NCI-H2196 (cell line): ENCODE data around the gene PCDHA4.

Source experiments
- DNase-seq: peaks from one replicate; lab custom pipeline; 2025; ENCODE audit not compliant: unreplicated experiment; lab: John Stamatoyannopoulos, UW

The PCDHA4 gene

DNA sequence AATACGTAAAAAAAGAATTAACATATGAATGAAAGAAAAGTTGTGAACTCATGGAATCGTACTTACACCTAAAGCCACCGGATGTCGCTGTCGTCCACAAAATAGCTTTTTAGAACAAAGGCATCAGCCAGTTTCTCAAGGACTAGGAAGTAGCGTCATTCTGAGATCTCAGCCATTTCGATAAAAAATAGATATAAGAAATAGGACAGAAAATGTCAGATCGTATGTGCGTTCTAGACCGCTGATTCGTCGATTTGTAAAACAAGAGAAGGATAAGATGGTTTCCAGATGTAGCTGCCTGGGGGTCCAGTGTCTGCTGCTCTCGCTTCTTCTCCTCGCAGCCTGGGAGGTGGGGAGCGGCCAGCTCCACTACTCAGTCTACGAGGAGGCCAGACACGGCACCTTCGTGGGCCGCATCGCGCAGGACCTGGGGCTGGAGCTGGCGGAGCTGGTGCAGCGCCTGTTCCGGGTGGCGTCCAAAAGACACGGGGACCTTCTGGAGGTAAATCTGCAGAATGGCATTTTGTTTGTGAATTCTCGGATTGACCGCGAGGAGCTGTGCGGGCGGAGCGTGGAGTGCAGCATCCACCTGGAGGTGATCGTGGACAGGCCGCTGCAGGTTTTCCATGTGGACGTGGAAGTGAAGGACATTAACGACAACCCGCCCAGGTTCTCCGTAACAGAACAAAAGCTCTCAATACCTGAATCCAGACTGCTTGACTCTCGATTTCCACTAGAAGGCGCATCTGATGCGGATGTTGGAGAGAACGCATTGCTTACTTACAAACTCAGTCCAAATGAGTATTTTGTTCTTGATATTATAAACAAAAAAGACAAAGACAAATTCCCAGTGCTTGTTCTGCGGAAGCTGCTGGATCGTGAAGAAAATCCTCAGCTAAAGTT is 49.2 kb downstream of the PCDHA4 start, which contains the start of gene PCDHA10:
Gene PCDHA10, plus strand, starts transcription at position 126 of the 903 bp plus-strand sequence. Its CDS starts 152 bp downstream, at position 278.
- no peak for DNase-seq

DNA sequence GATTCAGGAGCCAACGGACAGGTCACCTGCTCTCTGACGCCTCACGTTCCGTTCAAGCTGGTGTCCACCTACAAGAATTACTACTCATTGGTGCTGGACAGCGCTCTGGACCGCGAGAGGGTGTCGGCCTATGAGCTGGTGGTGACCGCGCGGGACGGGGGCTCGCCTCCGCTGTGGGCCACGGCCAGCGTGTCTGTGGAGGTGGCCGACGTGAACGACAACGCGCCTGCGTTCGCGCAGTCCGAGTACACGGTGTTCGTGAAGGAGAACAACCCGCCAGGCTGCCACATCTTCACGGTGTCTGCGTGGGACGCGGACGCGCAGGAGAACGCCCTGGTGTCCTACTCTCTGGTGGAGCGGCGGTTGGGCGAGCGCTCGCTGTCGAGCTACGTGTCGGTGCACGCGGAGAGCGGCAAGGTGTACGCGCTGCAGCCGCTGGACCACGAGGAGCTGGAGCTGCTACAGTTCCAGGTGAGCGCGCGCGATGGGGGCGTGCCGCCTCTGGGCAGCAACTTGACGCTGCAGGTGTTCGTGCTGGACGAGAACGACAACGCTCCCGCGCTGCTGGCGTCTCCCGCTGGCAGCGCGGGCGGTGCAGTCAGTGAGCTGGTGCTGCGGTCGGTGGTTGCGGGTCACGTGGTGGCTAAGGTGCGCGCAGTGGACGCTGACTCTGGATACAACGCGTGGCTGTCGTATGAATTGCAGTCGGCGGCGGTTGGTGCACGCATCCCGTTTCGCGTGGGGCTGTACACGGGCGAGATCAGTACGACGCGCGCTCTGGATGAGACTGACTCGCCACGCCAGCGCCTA is 50.5 kb downstream of the PCDHA4 start:
- no peak for DNase-seq

- DNase-seq: no peak
Measured at GRCh38 chr5:140857987-140858240, 51.0 kb downstream of the PCDHA4 start.

DNA sequence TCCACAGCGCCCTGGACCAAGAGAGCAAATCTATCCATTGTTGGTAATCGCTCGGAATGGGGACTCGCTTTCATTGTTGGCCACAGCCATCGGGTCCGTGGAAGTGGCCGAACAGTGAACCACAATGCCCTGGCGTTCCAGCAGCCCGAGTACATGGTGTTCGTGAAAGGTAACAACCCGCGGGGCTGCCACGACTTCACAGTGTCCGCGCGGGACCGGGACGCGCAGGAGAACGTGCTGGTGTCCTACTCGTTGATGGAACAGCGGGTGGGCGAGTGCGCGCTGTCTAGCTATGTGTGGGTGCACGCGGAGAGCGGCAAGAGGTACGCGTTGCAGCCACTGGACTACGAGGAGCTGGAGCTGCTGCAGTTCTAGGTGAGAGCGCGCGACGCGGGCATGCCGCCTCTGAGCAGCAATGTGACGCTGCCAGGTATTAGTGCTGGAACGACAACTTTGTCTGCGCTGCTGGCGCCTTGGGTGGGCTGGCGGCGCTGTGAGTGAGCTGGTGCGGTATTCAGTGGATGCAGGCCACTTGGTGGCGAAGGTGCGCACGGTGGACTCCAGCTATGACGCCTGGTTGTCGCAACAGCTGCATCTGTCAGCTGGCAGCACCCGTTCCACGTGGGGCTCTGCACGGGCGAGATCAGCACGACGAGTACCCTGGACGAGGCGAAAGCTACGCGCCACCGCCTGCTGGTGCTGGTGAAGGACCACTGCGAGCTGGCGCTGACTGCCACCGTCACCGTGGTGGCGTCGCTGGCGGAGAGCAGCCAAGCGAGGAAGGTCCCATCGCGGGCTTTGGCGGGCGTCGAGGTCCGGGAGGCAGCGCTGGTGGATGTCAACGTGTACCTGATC is 55.8 kb downstream of the PCDHA4 start:
- no peak for DNase-seq
